GM06990 (cell line): ENCODE results near the gene SPACA7.

Experiments used
- DNase-seq: peaks from one replicate; pipeline ENCODE4 v3.0.0-alpha.2; 2011; ENCODE audit not compliant: insufficient read length; ENCODE audit errors: extremely low read depth
- H3K27me3 ChIP-seq: replicated peaks from 2 replicates; pipeline ENCODE4 v1.6.0; 2011; ENCODE audit warnings: low read length; ENCODE audit not compliant: control insufficient read depth, insufficient read depth
- H3K36me3 ChIP-seq: 2 replicates; pipeline ENCODE4 v1.5.1; 2011; ENCODE audit warnings: low read length; ENCODE audit not compliant: control insufficient read depth, insufficient read depth
- H3K4me3 ChIP-seq: replicated peaks from 2 replicates; pipeline ENCODE4 v1.5.1; 2011; ENCODE audit warnings: low read depth, mild to moderate bottlenecking, control low read depth, low read length
- TF ChIP-seq, protein P1 (sequence below): IDR thresholded peaks from 2 replicates; pipeline ENCODE4 v1.5.1; 2011; ENCODE audit warnings: low read length, control low read depth, mild to moderate bottlenecking, inconsistent platforms; ENCODE audit not compliant: insufficient read depth, poor library complexity, severe bottlenecking

The SPACA7 gene

DNA sequence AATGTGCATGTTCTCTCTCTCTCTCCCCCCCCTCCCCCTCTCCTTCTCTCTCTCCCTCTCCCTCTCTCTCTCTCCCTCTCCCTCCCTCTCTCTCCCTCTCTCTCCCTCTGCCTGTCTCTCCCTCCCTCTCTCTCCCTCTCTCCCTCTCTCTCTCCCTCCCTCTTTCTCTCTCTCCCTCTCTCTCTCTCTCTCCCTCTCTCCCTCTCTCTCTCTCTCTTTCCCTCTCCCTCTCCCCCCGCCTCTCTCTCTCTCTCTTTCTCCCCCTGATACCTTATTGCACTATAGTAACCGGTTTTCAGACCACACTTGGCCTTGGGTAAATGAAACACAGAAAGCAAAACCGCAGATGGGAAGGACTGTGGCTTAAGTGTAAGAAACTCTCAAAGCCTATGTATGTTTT lies 34.7 kb upstream of the SPACA7 start:
- Histone ChIP-seq H3K4me3 (no peak overlapping the region), H3K36me3 (no peaks in the 10 kb centered on the region), H3K27me3 (no peaks in the 10 kb centered on the region)
- TF ChIP-seq, protein P1, sequence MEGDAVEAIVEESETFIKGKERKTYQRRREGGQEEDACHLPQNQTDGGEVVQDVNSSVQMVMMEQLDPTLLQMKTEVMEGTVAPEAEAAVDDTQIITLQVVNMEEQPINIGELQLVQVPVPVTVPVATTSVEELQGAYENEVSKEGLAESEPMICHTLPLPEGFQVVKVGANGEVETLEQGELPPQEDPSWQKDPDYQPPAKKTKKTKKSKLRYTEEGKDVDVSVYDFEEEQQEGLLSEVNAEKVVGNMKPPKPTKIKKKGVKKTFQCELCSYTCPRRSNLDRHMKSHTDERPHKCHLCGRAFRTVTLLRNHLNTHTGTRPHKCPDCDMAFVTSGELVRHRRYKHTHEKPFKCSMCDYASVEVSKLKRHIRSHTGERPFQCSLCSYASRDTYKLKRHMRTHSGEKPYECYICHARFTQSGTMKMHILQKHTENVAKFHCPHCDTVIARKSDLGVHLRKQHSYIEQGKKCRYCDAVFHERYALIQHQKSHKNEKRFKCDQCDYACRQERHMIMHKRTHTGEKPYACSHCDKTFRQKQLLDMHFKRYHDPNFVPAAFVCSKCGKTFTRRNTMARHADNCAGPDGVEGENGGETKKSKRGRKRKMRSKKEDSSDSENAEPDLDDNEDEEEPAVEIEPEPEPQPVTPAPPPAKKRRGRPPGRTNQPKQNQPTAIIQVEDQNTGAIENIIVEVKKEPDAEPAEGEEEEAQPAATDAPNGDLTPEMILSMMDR = no peak
- no peak for DNase-seq

DNA sequence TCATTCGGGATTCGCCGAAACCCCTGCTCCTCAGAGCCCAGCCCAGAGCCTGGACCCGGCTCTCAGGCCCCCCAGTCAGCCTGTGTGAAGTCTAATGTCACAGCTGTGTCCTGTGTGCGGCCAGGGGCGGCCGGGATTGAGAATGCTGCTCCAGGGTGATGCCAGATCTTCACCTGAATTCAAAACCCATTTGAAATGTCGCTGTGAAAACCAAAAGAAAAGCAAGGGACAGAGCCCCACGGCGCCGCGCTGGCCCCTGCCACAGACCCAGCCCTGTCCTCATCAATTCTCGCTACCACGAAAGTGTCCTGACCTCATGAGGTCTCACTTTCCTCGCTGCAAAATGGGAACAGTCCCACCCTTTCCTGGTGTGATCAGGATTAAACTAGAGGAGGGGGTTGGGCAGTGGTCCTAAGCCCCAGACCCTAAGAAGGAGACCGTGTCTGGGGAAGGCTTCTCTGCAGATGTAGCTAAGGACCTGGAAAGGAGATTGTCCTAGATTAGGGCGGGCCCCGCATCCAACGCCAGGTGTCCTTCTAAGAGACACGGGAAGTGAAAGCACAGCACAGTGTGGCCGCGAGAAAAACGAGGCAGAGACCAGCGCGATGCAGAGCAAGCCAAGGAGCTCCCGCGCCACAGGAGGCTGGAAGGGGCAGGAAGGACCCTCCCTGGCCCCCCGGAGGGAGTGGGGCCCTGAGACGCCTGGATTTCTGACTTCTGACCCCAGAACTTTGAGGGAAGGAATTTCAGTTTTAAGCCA lies 34.0 kb upstream of the SPACA7 start:
- Histone ChIP-seq H3K36me3 (no peaks in the 10 kb centered on the region), H3K4me3 (no peak overlapping the region), H3K27me3 (no peaks in the 10 kb centered on the region)
- no peak for DNase-seq
- TF ChIP-seq, protein P1 = no peak

DNA sequence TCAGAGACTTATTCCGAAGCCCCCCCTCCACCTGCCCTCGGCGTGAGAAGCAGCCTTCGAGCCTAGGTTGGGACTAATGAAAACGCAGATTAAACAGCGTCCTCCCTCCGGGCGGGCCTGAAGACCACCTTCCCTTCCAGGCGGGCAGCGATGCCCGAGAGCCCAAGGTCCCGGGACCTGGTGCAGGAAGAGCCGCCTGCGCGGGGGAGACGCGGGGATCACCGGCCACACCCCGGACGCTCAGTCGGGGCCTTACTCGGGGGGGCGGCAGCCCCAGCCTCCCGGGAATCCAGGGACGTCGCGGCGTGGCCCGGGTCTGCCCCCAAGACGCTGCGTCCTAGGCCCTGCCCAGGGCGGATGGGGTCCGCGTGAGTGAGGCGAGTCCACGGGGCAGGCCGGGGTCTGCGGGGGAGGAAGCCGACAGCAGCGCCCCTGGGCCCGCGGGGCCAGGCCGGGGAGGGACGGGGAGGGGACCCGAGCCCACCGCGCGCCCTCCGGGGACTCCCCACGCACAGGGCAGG lies 33.3 kb upstream of the SPACA7 start:
- DNase-seq = no peak
- no peaks in the 10 kb centered on the region for H3K27me3 ChIP-seq
- H3K36me3 ChIP-seq = no peaks in the 10 kb centered on the region
- H3K4me3 ChIP-seq = no peak overlapping the region
- TF ChIP-seq, protein P1 = no peak

DNA sequence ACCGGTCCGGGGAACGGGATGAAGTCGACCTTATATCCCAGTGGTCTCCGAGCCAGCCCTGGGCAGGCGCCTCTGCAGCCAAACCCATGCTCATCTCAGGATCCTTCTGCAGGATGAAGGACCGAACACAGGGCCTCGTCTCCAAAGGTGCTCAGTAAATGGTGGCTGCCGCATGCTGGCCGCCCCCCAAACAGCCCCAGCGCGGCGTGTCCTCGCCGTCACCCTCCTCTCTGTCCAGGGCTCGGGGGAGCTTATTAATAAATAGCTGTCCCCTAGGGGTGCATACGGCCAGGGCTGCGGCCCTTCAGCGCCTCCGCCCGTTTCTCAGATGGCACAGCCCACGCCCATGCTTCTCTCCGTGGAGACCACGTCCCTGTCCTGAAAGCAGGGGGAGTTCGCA lies 32.6 kb upstream of the SPACA7 start:
- Histone ChIP-seq H3K4me3 (no peak overlapping the region), H3K36me3 (no peaks in the 10 kb centered on the region), H3K27me3 (no peaks in the 10 kb centered on the region)
- TF ChIP-seq, protein P1 = no peak
- no peak for DNase-seq

DNA sequence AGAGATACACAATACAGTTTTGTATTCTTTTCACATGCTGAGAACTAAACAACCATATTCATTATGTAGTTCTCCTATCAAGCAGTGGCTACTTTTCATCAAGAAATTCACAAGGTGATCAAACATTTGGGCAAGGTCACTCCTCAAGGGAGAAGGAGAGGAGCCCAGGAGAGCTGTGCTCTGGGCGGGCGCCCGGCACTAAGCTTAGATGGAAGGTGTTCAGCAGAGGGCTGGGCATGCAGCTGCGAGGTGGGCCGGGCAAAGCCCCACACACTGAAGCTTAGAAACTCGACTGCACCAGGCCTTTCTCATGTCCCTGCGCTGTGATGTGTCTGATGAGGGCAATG lies 30.4 kb upstream of the SPACA7 start:
- Histone ChIP-seq H3K4me3 (no peak overlapping the region), H3K36me3 (no peaks in the 10 kb centered on the region), H3K27me3 (no peaks in the 10 kb centered on the region)
- TF ChIP-seq, protein P1 = no peak
- no peak for DNase-seq
